Hematopoietic multipotent progenitor cell (in vitro differentiated cells): ENCODE data around the gene CELF4. TPM values are rescaled to one million over a fixed set of nuclear protein-coding genes. Genes with fewer than 3 reads are reported as not detected.

Experiments used
- DNase-seq, 3 donors: peaks; one replicate each; pipeline ENCODE4 v3.0.0-alpha.2; 2011 to 2015; ENCODE audit warnings: low read depth in 2 of 3, low spot score in 2 of 3
- total RNA-seq: library from RNA; depleted of rRNA; stranded (reverse); fragments of >200 nt; gene quantifications from one replicate; pipeline ENCODE4 v1.2.3, GENCODE V29; 2012

Gene CELF4
- total RNA-seq, 1 donor = not detected

DNA sequence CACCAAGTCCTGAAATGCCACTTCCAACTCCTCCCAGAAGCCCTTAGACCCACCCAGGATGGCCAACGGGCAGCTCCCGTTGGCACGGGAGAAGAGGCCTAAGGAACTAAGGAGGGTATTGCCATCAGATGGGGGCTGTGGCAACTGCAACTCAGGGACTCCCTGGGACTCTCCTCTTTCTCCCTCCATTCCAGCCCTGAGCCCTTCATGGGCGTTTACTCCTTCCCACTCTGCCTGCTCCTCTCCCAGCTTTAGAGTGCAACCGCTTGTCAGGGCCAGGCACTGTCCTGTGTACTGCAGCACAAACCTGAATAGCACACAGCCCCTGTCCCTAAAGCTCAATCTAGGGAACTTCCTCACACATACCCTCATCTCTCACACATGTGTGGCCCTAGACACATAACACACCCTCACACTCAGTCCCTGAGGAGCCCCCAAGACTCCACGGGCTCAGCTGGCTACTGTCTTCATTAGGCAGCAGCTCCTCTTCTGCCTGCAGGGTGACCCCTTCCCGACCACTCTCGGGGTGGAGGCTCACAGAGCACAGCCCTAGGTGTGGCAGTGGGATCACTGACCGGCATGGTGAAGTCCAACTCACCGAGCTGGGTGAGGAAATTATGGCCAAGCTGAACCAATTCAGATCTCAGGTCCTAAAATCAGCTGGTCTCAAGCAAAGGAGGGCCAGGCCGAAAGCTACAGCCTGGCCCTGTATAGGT, 316.3 kb downstream of the CELF4 start:
- no peak for DNase-seq

DNA sequence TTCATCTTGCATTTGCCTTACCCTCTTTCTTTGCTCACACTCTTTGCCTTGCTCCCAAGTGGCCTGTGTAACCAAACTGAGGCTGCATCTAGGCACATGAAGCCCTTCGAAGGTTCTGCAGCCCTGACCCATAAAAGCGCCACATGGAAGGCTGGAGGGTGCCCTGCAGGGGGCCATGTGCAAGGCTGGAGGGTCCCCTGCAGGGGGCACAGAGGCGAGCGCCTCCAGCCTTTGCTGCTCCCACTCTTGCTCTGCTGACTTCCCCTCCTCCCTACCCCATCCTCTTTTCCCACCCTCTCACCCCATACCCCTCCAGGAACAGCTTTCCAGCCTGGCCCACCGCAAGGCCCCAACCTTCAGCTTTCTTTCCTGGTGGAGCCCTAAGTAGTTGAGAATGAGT, 317.3 kb downstream of the CELF4 start:
- DNase-seq = no peak

DNA sequence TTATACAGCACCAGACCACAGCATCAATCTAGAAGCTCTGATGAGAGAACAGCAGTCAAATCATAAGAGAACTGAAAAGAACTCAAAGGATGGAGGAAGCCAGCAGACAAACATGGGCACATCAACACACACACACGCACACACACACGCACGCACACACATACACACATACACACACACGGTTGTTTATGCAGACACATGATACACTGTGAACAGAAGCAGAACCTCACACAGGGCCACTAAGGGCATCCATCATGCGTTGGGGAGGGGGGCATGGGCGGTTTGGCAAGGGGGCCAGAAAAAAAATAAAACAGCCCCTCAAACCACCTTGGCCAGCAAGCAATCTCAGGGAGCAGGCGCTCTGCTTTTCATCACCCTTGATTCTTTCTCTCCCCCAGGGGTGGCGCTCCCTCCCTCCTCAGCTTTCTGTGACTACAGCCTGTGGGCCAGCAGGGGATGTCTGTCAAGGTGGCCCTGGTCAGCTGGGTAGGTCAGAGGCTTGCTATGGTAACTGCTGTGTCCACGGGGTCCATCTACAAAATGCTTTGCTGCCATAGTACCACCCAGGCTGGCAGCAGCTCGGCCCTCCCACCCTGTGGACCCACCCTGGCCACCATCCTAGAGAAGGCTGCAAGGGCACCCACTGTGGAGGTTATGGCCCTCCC, 318.0 kb downstream of the CELF4 start:
- DNase-seq = no peak

GRCh38 chr18:37246779-37247340, 318.7 kb downstream of the CELF4 start:
- DNase-seq = no peak

DNA sequence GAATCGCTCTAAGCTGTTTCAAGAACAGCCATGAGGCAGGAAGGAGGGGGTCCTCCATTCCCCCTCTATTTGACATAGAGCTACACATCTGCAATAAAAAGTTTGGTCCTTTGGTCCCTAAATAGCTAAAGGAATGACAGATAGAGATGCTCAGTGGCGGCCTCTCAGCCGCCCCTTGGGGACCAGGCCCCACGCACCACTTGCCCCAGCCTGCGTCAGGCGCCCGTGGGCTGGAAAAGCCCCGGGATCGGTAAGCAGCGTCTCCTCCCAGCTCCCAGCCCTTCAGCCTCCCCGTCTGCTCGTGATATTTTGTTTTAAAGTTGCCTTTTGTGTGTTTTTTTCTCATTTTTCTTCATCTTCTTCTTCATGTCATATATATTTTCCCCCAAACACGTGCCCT, 321.0 kb downstream of the CELF4 start:
- no peak for DNase-seq

DNA sequence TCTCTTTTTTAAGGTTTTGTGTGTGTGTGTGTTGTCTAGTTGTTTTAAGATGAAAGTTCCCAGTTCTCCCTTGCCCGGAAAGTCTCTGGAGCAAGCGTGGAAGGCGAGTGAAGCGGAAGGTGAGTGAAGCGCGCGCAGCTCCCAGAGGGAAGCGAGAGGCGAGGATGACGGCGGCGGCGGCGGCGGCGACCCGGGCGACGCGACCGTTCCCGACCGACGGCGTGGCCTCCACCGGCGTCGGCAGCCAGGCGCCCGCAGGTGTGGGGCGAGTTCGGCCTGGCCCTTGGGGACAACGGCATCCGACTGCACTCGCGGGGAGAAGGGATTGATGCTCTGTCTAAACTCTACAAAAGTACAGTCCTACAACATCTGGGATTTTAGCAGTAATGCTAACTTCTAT, 321.9 kb downstream of the CELF4 start:
- no peak for DNase-seq

- no peak for DNase-seq
These were observed 322.6 kb downstream of the CELF4 start for GRCh38 chr18:37242826-37243560.

DNA sequence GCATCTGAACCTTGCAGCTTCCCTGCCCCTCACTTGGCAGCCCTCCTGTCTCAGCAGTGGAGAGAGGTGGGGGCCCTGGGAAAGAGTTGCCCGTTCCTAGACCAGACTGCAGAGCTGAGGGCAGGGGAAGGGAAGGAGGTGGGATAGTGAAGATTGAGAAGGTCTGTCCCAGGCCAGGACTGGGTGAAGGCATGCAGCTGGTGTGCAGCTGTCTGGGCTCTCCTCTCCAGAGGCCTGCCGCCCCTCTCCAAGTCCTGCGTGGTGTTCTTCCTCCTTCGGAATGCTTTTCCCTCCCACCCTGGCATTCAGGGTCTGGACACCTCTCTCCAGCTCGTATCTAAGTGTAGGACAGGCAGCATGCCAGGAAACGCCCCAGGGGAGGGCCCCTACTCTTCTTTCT, 323.5 kb downstream of the CELF4 start:
- DNase-seq = no peak

DNA sequence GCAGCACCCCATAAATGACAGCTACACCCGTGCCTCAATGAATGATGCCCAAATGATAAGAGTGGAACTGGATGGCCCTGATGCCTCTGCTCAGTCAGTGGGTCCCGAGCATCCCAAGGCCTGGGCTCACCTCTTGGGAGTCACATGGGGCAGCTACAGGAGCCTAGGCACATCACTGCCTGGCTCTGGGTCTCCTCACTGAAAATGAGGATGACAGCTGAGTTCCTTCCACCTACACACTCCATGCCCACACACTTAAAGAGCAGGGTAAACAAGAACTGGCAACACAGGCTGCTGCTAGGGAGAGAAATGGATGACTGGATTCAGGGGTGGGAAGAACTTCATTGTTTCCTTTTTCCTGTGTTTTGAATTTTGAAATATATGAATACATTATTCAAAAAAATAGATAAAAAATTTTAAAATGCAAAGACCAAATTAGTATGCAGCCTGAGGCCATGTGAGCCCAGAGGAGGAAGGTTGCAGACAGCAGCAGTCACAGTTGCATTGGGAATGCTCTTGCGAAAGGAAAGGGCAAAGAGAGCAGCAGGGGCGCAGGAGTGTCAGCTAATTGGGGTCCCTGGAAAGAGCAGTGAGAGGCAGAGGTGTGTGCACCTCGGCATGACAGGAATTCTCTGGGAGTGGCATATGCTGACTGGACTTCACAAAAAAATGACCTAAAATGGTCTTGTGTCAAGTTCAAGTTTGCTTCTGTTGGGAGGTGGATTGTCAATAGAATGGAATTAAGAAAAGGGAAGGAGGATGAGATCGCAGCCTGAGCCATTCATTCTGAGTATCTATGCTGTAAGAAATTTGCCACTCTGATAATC, 327.1 kb downstream of the CELF4 start:
- no peak for DNase-seq

DNA sequence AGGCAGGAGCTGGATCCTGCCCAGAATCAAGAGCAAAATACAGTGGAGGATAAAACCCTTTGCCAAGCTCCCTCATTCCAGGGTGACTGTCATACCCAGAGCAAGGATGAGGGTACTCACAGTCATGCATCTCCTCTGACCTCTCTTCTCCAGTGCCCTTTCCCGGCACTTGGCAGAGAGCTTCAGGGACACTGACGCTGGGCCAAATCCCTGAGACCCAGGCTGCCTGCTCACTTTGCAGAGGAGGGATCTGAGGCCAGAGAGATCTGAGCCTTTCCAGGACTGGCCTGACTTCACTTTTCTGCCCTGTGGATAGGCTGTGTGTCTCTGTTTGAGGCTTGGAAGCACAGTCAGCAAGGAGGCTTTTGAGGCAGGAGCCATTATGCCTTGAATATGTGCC, 330.0 kb downstream of the CELF4 start:
- no peak for DNase-seq

DNA sequence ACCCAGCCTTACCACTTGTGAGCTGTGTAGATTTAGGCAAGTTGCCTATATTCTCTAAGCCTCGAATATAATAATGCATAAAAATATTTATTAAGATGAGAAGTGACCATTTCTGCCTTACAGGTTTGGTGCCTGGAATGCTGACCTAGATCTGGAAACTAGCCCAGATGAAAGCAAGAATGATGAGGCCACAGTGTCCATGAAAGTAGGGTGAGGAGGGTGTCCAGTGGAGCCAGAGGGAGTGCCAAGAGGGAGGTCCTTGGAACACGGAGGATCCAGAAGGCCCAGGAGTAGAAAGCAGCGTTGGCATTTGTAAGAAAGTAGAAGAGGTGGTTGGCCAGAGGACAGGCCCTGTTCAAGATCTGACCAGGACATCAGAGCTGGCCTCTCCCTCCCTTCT, 334.3 kb downstream of the CELF4 start:
- DNase-seq = no peak

GRCh38 chr18:37230768-37231167, 334.8 kb downstream of the CELF4 start:
- DNase-seq = no peak

DNA sequence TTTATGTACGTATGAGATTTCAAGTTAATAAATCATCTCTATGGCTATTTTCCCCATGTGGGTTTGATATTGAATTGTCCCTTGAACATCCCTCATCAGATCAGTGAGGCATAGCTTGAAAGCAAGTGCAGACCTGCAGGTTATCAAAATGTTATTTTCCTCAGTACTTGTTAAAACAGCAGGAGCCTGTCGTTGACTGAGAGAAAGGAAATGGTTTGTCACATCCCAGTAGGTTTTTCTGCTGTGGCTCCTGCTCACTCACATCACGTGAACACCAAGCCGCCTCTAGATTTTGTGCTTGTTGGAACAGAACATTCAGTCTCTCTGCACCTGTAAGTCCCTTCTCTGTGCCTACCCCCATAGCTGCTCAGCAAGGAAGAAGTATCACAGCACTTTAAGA, 340.3 kb downstream of the CELF4 start:
- DNase-seq = no peak

DNA sequence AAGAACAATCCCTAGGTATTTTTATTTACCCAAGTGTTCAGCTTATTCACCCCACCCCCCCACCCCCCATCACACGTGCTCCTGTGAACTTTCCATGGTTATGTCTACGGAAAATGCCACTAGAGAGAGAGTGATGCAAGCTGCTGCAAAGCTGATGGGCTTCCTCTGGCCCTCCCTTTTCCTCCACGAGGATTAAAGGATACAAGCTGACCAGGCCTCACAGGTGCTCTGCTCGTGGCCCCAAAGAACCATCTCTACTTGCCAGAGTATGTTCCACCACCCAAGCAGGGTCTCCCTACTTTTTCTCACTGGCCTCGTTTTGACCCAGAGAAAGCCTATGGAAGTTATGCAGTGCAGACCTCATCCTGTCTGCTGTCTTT, 342.6 kb downstream of the CELF4 start:
- no peak for DNase-seq

- no peak for DNase-seq
These were observed 343.1 kb downstream of the CELF4 start for GRCh38 chr18:37222354-37222998.

DNA sequence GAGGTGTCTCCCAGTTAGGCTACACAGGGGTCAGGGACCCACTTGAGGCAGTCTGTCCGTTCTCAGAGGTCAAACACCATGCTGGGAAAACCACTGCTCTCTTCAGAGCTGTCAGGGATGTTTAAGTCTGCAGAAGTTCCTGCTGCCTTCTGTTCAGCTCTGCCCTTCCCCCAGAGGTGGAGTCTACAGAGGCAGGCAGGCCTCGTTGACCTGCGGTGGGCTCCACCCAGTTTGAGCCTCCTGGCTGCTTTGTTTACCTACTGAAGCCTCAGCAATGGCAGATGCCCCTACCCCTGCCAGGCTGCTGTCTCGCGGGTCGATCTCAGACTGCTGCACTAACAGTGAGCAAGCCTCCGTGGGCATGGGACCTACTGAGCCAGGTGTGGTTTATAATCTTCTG, 346.3 kb downstream of the CELF4 start:
- no peak for DNase-seq

DNA sequence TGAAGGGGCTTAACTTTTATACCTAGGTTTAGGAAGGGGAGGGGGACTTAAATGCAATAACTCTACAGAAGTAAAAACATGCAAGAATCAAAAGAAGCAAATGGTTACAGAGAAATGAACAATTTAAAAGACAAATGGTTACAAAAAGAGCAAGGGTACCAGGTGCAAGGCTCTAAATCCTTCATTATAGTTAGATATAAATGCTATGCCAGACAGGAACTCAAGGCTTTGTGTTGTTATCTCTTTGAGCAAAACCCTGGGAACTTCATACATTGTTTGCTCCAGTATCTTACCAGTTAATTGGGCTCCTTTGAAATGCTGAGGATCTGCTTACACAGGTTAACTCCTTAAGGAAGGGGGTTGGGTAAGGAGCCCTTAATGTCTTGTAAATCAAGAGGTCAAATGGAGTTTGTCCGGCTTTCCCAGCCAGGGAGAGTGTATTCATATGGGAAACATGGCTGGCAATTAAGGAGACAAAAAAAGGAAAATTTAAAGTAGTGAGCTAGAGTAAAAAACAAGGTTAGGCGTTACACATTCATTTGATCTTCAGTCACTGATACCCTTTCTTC, 347.5 kb downstream of the CELF4 start:
- DNase-seq = no peak

DNA sequence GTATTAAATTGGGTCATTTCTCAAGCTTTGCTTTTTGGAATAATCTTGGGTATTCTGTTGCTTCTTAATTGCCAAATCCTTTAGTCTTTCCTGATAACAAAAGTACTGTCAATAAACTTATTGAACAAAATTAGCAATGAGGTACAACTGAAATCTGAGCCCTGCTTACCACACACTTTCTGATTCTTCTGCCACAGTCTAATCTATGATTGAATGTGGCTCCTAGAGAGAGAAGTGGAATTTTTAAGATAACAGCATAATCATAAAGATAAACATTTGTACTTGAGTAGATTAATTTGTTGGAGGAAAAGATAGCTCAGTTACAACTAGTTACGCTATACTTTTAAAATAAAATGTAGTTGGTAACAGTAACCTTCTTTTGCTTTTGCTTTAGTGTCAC, 354.8 kb downstream of the CELF4 start:
- no peak for DNase-seq

DNA sequence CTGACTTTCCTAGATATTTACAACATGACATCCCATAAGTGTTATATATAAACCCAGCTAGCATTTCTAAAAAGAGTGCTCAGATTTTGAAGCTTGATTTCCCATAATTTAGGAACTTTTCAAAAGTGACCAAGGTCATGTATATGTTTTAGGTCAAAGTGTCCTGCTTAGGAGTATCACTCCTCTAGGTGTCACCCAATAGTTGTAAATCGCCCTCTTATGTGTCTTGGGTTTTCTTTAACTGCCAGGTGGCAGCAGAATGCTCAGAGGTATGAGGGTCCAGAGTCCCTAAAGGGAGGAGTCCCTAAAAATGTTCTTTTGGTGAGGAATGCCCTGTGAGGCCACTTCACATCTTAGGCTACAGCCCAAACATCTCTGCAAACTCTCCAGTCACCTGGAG, 358.3 kb downstream of the CELF4 start:
- no peak for DNase-seq

DNA sequence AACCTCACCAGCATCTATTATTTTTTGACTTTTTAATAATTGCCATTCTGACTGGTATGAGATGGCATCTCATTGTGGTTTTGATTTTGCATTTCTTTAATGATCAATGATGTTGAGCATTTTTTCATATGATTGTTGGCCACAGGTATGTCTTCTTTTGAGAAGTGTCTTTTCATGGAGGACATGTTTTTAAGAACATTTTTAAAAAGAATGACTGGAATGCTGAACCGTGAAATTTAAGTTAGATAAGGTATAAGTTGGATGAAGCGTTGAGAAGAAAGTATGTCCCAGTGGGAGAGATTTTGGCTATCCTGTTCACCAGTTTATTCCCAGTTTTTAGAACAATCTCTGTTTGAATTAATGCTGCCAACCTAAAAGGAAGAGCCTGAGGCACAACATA, 365.9 kb downstream of the CELF4 start:
- no peak for DNase-seq
